Trophoblast cell (in vitro differentiated cells and primary cell): ENCODE data around the gene METTL9.

Source experiments
- DNase-seq, 2 donors: peaks; one replicate each; pipeline ENCODE4 v3.0.0-alpha.2; 2016
- H2AFZ ChIP-seq: 2 replicates; pipeline ENCODE4 v1.6.1; 2013; ENCODE audit warnings: low read length, moderate library complexity, mild to moderate bottlenecking; ENCODE audit not compliant: insufficient read depth, poor library complexity
- H2AK5ac ChIP-seq: 2 replicates; pipeline ENCODE4 v1.6.1; 2013; ENCODE audit warnings: mild to moderate bottlenecking, low read length
- H2BK120ac ChIP-seq: 2 replicates; pipeline ENCODE4 v1.6.1; 2013; ENCODE audit warnings: low read length, mild to moderate bottlenecking, moderate library complexity; ENCODE audit not compliant: insufficient read depth, poor library complexity
- H2BK12ac ChIP-seq: 2 replicates; pipeline ENCODE4 v1.6.1; 2013; ENCODE audit warnings: mild to moderate bottlenecking, low read length, moderate library complexity
- H2BK5ac ChIP-seq: 2 replicates; pipeline ENCODE4 v1.6.1; 2013; ENCODE audit warnings: low read length, low read depth, moderate library complexity, mild to moderate bottlenecking; ENCODE audit not compliant: poor library complexity
- H3K14ac ChIP-seq: 2 replicates; pipeline ENCODE4 v1.6.1; 2013; ENCODE audit warnings: mild to moderate bottlenecking, low read length
- H3K18ac ChIP-seq: 2 replicates; pipeline ENCODE4 v1.6.1; 2013; ENCODE audit warnings: mild to moderate bottlenecking, low read length
- H3K23ac ChIP-seq: 2 replicates; pipeline ENCODE4 v1.6.1; 2013; ENCODE audit warnings: low read length
- H3K27ac ChIP-seq: 2 replicates; pipeline ENCODE4 v1.5.1; 2013; ENCODE audit warnings: low read depth, mild to moderate bottlenecking, inconsistent platforms, low read length, moderate library complexity
- H3K27me3 ChIP-seq: 2 replicates; pipeline ENCODE4 v1.6.1; 2013; ENCODE audit warnings: inconsistent platforms, mild to moderate bottlenecking, low read length, moderate library complexity; ENCODE audit not compliant: insufficient read depth
- H3K36me3 ChIP-seq, 2 experiments: 1 replicate in 1 of 2; 2 replicates in 1 of 2; pipeline ENCODE4 v1.6.1; 2013; ENCODE audit warnings: low read length in 2 of 2, mild to moderate bottlenecking in 2 of 2, moderate library complexity in 1 of 2; ENCODE audit not compliant: insufficient read depth in 2 of 2, control insufficient read depth in 1 of 2
- H3K4ac ChIP-seq: 2 replicates; pipeline ENCODE4 v1.6.1; 2013; ENCODE audit warnings: low read depth, mild to moderate bottlenecking, low read length, moderate library complexity
- H3K4me1 ChIP-seq, 2 experiments: 1 replicate in 1 of 2; 2 replicates in 1 of 2; pipeline ENCODE4 v1.6.1; 2013; ENCODE audit warnings: low read length in 2 of 2, mild to moderate bottlenecking in 2 of 2, moderate library complexity in 1 of 2; ENCODE audit not compliant: insufficient read depth in 2 of 2, control insufficient read depth in 1 of 2
- H3K4me2 ChIP-seq: 2 replicates; pipeline ENCODE4 v1.6.1; 2013; ENCODE audit warnings: inconsistent platforms, mild to moderate bottlenecking, low read length, moderate library complexity
- H3K4me3 ChIP-seq: 2 replicates; pipeline ENCODE4 v1.5.1; 2013; ENCODE audit warnings: mild to moderate bottlenecking, low read depth, low read length, inconsistent platforms
- H3K79me1 ChIP-seq: one replicate; pipeline ENCODE4 v1.6.1; 2013; ENCODE audit warnings: low read length
- H3K79me2 ChIP-seq: 2 replicates; pipeline ENCODE4 v1.6.1; 2013; ENCODE audit warnings: low read length, mild to moderate bottlenecking; ENCODE audit not compliant: control insufficient read depth, insufficient read depth, poor library complexity
- H3K9ac ChIP-seq: 2 replicates; pipeline ENCODE4 v1.6.1; 2013; ENCODE audit warnings: mild to moderate bottlenecking, low read length
- H3K9me3 ChIP-seq: 2 replicates; pipeline ENCODE4 v1.6.1; 2013; ENCODE audit warnings: low read depth, mild to moderate bottlenecking, control low read depth, inconsistent platforms, low read length; ENCODE audit not compliant: insufficient read depth
- H4K12ac ChIP-seq: 2 replicates; pipeline ENCODE4 v1.6.1; 2013; ENCODE audit warnings: low read depth, mild to moderate bottlenecking, low read length, moderate library complexity
- H4K8ac ChIP-seq: 2 replicates; pipeline ENCODE4 v1.6.1; 2013; ENCODE audit warnings: low read depth, mild to moderate bottlenecking, low read length, moderate library complexity
- H4K91ac ChIP-seq: one replicate; pipeline ENCODE4 v1.6.1; 2013; ENCODE audit warnings: low read depth, mild to moderate bottlenecking, low read length, moderate library complexity
- WGBS: extraction: QIAGEN DNeasy Blood & Tissue Kit; methylation state at CpG from one replicate; pipeline ENCODE4 v1.1.7; 2013; ENCODE audit warnings: missing lambda C conversion rate; ENCODE audit not compliant: insufficient read length, insufficient coverage; ENCODE audit errors: extremely low coverage; 5-methylcytosine and 5-hydroxymethylcytosine counted together

The METTL9 gene

GRCh38 chr16:21664801-21665492 lies 65.6 kb downstream of the METTL9 start:
- H2AFZ ChIP-seq = no peak overlapping the region
- no peak overlapping the region for H3K4me2 ChIP-seq
- H3K27me3 ChIP-seq = peaks cover 8% of the 10 kb centered on the region
- H3K79me2 ChIP-seq = no peaks in the 10 kb centered on the region
- no peak overlapping the region for H2BK12ac ChIP-seq
- no peak overlapping the region for H3K23ac ChIP-seq
- H2AK5ac ChIP-seq = no peak overlapping the region
- no peak overlapping the region for H3K4ac ChIP-seq
- no peak overlapping the region for H3K4me3 ChIP-seq
- no peak overlapping the region for H2BK5ac ChIP-seq
- no peaks in the 10 kb centered on the region for H3K9me3 ChIP-seq
- no peak overlapping the region for H3K18ac ChIP-seq
- H3K27ac ChIP-seq = no peak overlapping the region
- H4K12ac ChIP-seq = no peak overlapping the region
- H2BK120ac ChIP-seq = no peak overlapping the region
- H3K4me1 ChIP-seq = peaks cover 5 to 8% of the 10 kb centered on the region in 2 experiments
- H4K8ac ChIP-seq = no peak overlapping the region
- H3K79me1 ChIP-seq = no peaks in the 10 kb centered on the region
- H3K36me3 ChIP-seq = no peaks in the 10 kb centered on the region
- H3K14ac ChIP-seq = no peak overlapping the region
- no CpG with 5 or more reads among the region's 10 CpGs for WGBS
- no peak overlapping the region for H3K9ac ChIP-seq
- no peak for DNase-seq
- no peak overlapping the region for H4K91ac ChIP-seq

- DNase-seq = no peak
- Histone ChIP-seq H2AFZ (no peak overlapping the region), H4K91ac (no peak overlapping the region), H2BK5ac (no peak overlapping the region), H3K79me1 (no peaks in the 10 kb centered on the region), H3K9me3 (no peaks in the 10 kb centered on the region), H3K9ac (no peak overlapping the region), H3K27ac (no peak overlapping the region), H4K12ac (no peak overlapping the region), H2BK12ac (no peak overlapping the region), H3K4me1 (peaks cover 5 to 8% of the 10 kb centered on the region in 2 experiments), H3K4me2 (peak overlapping the region; percentile 1), H3K23ac (no peak overlapping the region), H3K36me3 (no peaks in the 10 kb centered on the region), H3K4me3 (no peak overlapping the region), H3K14ac (no peak overlapping the region), H2AK5ac (no peak overlapping the region), H2BK120ac (no peak overlapping the region), H4K8ac (no peak overlapping the region), H3K4ac (no peak overlapping the region), H3K27me3 (peaks cover 8% of the 10 kb centered on the region), H3K18ac (no peak overlapping the region), H3K79me2 (no peaks in the 10 kb centered on the region)
- no CpG with 5 or more reads among the region's 3 CpGs for WGBS
Observed at GRCh38 chr16:21666772-21667171, 67.4 kb downstream of the METTL9 start.

- Histone ChIP-seq H3K27ac (no peak overlapping the region), H4K91ac (no peak overlapping the region), H3K4me2 (no peak overlapping the region), H4K8ac (no peak overlapping the region), H3K27me3 (peaks cover 8% of the 10 kb centered on the region), H3K4me3 (no peak overlapping the region), H3K18ac (no peak overlapping the region), H2BK5ac (no peak overlapping the region), H4K12ac (no peak overlapping the region), H3K4me1 (peaks cover 5 to 8% of the 10 kb centered on the region in 2 experiments), H3K23ac (no peak overlapping the region), H3K79me2 (no peaks in the 10 kb centered on the region), H2AK5ac (no peak overlapping the region), H2BK12ac (no peak overlapping the region), H3K9ac (no peak overlapping the region), H3K36me3 (no peaks in the 10 kb centered on the region), H3K4ac (no peak overlapping the region), H3K9me3 (no peaks in the 10 kb centered on the region), H2AFZ (no peak overlapping the region), H3K79me1 (no peaks in the 10 kb centered on the region), H3K14ac (no peak overlapping the region), H2BK120ac (no peak overlapping the region)
- no CpG with 5 or more reads among the region's 3 CpGs for WGBS
- DNase-seq = no peak
Observed at GRCh38 chr16:21667575-21667974, 68.2 kb downstream of the METTL9 start.

DNA sequence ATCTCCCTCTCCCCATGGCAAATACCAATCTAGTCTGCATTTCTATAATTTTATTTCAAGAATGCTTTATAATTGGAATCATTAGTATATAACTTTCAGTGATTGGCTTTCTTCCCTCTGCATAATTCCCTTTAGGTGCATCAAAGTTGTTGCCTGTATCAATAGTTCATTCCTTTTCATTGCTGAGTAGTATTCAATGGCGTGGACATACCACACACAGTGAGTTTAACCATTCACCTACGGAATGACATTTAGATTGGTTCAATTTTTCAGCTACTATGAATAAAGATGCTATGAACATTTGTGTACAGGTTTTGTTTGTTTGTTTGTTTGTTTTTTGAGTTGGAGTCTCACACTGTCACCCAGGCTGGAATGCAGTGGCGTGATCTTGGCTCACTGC lies 74.1 kb downstream of the METTL9 start:
- H3K27me3 ChIP-seq = no peaks in the 10 kb centered on the region
- no peak for DNase-seq
- H3K4ac ChIP-seq = no peak overlapping the region
- no peak overlapping the region for H4K8ac ChIP-seq
- no peak overlapping the region for H2AFZ ChIP-seq
- no peak overlapping the region for H3K9ac ChIP-seq
- H3K4me2 ChIP-seq = no peak overlapping the region
- H2BK12ac ChIP-seq = no peak overlapping the region
- H3K23ac ChIP-seq = no peak overlapping the region
- H3K27ac ChIP-seq = no peak overlapping the region
- H2BK120ac ChIP-seq = no peak overlapping the region
- no peak overlapping the region for H3K18ac ChIP-seq
- no peaks in the 10 kb centered on the region for H3K4me1 ChIP-seq
- WGBS = no CpG with 5 or more reads among the region's 3 CpGs
- H3K14ac ChIP-seq = no peak overlapping the region
- H4K12ac ChIP-seq = no peak overlapping the region
- H3K79me2 ChIP-seq = no peaks in the 10 kb centered on the region
- no peaks in the 10 kb centered on the region for H3K9me3 ChIP-seq
- no peak overlapping the region for H4K91ac ChIP-seq
- H3K36me3 ChIP-seq = no peaks in the 10 kb centered on the region
- no peaks in the 10 kb centered on the region for H3K79me1 ChIP-seq
- H3K4me3 ChIP-seq = no peak overlapping the region
- no peak overlapping the region for H2AK5ac ChIP-seq
- H2BK5ac ChIP-seq = no peak overlapping the region
